ENCODE data around the gene ANTXR1. TPM values are rescaled to one million over a fixed set of nuclear protein-coding genes. Genes with fewer than 3 reads are reported as not detected.

The ANTXR1 gene
- total and polyA plus RNA-seq, 9 of the 15 experiments (the other 6 are each of a cell fraction or from before 2014, with no cell fraction given), result 0.07 to 1.00 (median 0.54) TPM

GRCh38 chr2:69169655-69170389 is 156.8 kb downstream of the ANTXR1 start (continued):
- TF ChIP-seq ID3 (CRISPR knock-in tag; IDR thresholded peaks at IDR 0.05) (no peak), ID3 (tag; IDR thresholded peaks at IDR 0.05) (no peak)

- Histone ChIP-seq H3K9me1 (ENCODE audit: control insufficient read depth, insufficient read depth, low read length) (no peaks in the 10 kb centered on the region), H3K36me3 (ENCODE audit: control insufficient read depth, insufficient read depth, low read length) (no peaks in the 10 kb centered on the region), H3K4me1 (replicated peaks in 1 of 2; ENCODE audit: control insufficient read depth in 2 of 2, insufficient read depth in 2 of 2, low read length in 2 of 2) (no peaks in the 10 kb centered on the region), H3K4me3 (no peak overlapping the region), H3K4me2 (ENCODE audit: insufficient read depth, low read length) (no peak overlapping the region), H3K9me3 (replicated peaks; ENCODE audit: control insufficient read depth, insufficient read depth, low read depth, low read length) (no peaks in the 10 kb centered on the region), H3K27me3 (ENCODE audit: control insufficient read depth in 2 of 2, insufficient read depth in 2 of 2, low read length in 2 of 2) (peaks cover 10 to 48% of the 10 kb centered on the region in 2 experiments; a peak in 4 of 5 replicates), H4K20me1 (replicated peaks; ENCODE audit: control insufficient read depth, insufficient read depth, low read length) (no peaks in the 10 kb centered on the region; the same call in 1 of the 2 replicates), H3K9ac (ENCODE audit: insufficient read depth in 1 of 2, low read depth in 2 of 2, low read length in 2 of 2) (no peak overlapping the region), H3K27ac (ENCODE audit: extremely low read depth, low read depth, low read length) (no peak overlapping the region), H3K79me2 (ENCODE audit: control insufficient read depth, insufficient read depth, low read length) (no peaks in the 10 kb centered on the region), H2AFZ (ENCODE audit: low read depth, low read length) (no peak overlapping the region)
- CTCF ChIA-PET (ENCODE audit: low intra/inter-chr PET ratio), result no interaction called here
- DNase-seq (ENCODE audit: extremely low read depth in 1 of 4, low spot score in 3 of 4) (no peak), ATAC-seq (no peak), FAIRE-seq (no peak)
- BruUV-seq (replicated peaks), result no TSS peak
- POLR2A ChIA-PET, result interaction anchor here (1.8 kb wide), 1 partner anchor 18 kb away, joined by 4 read pairs; no protein-coding TSS in a partner anchor
- WGBS (ENCODE audit: insufficient coverage, low coverage, missing lambda C conversion rate), result 0% methylated on average over 3 of the region's 3 CpGs
- intact Hi-C loops (cut with micrococcal nuclease), result no loop called here
- in situ Hi-C loops (cut with MboI), result no loop called here
- TF ChIP-seq DIDO1 (tag; IDR thresholded peaks at IDR 0.05; ENCODE audit: low read depth) (no peak), FOXO4 (CRISPR knock-in tag; IDR thresholded peaks at IDR 0.05) (no peak), ZNF12 (CRISPR knock-in tag; IDR thresholded peaks at IDR 0.05) (no peak), ZNF311 (CRISPR knock-in tag; IDR thresholded peaks at IDR 0.05) (no peak), ZNF655 (CRISPR knock-in tag; IDR thresholded peaks at IDR 0.05) (no peak), ID3 (CRISPR knock-in tag; IDR thresholded peaks at IDR 0.05) (no peak), ID3 (tag; IDR thresholded peaks at IDR 0.05) (no peak), VEZF1 (CRISPR knock-in tag; IDR thresholded peaks at IDR 0.05) (no peak), RHOXF2B (CRISPR knock-in tag; conservative IDR thresholded peaks at IDR 0.05) (no peak), CREB5 (CRISPR knock-in tag; IDR thresholded peaks at IDR 0.05) (no peak), PHF8 (IDR thresholded peaks at IDR 0.05; ENCODE audit: borderline replicate concordance, low read length) (no peak), RBM15 (IDR thresholded peaks at IDR 0.05; ENCODE audit: insufficient read depth, low read length) (no peak), ZNF224 (CRISPR knock-in tag; IDR thresholded peaks at IDR 0.05) (no peak)
These were observed 157.7 kb downstream of the ANTXR1 start for GRCh38 chr2:69170661-69171060.
